CD4-positive, alpha-beta T cell treated with Interleukin-6 at 100 ng/mL for 8 hours (primary cell): ENCODE data around the gene EIF3L.

ENCODE experiments used
- DNase-seq: peaks from one replicate; pipeline ENCODE4 v3.0.0-alpha.2; 2020; ENCODE audit warnings: mixed read lengths, low spot score

The EIF3L gene

DNA sequence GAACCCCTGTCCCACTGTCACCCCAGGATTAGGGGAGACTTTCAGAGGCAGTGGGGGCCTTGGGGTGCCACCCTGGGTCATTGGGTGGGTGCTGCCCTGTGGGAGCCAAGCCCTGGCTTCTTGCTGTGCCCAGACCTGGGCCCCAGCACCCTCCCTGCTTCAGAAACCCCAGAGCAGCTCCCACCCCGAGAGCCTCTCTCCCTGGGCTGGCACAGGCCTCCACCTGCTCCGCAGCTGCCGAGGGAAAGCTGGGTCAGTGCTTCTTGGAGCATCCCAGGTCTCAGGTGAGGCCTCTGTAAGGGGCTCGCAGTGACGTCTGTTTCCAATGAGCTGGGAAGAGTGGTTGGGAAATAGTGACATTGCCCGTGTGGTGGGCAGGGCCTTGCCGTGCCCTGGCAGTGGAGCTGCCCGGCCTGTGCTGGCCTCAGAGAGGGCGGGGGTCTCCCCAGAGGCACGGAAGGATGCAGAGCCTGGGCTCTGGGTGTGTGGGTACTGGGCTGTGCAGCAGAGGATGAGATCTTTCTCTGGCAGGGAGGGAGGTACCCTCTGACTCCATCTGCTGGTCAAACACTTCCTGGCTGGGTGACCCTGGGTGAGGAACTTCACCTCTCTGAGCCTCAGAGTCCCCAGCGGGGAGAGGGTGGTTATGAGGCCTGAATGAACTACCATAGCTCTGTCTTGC lies 81.2 kb downstream of the EIF3L start:
- no peak for DNase-seq

DNA sequence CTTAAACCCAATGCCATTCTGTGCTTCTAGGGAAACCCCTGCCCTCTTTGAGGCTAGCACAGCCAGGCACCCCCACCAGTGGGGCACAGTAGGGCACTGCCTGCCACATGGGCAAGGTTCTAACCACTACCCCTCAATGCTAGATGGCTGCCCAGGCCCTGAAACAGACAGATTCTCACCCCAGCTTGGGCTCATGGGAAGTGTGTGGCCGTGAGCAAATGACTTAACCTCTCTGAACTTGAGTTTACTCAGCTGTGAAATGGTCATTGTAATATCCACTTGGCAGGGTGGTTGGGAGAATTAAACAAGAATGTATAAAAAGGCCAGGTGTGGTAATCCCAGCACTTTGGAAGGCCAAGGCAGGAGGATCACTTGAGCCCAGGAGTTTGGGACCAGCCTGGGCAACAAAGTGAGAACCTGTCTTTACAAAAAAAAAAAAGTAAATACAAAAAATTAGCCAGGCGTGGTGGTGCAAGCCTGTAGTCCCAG lies 81.8 kb downstream of the EIF3L start:
- no peak for DNase-seq

GRCh38 chr22:37931893-37932389 lies 82.7 kb downstream of the EIF3L start:
- no peak for DNase-seq

GRCh38 chr22:37932401-37932800 lies 83.2 kb downstream of the EIF3L start:
- no peak for DNase-seq

- no peak for DNase-seq
Observed at GRCh38 chr22:37932821-37933578, 83.8 kb downstream of the EIF3L start.

GRCh38 chr22:37933711-37934376 lies 84.6 kb downstream of the EIF3L start:
- DNase-seq = peak; percentile 78
